Neuronal stem cell (in vitro differentiated cells): Measurements from ENCODE around the gene PLPP4.

Source experiments
- DNase-seq: peaks from one replicate; pipeline ENCODE4 v3.0.0-alpha.2; 2013; ENCODE audit warnings: low spot score
- H2AFZ ChIP-seq: one replicate; pipeline ENCODE4 v1.6.1; 2013; ENCODE audit warnings: mild to moderate bottlenecking, low read length, inconsistent platforms
- H2AK5ac ChIP-seq: 2 replicates; pipeline ENCODE4 v1.6.1; 2013; ENCODE audit warnings: low read depth, mild to moderate bottlenecking, inconsistent platforms, low read length, moderate library complexity, mixed read lengths
- H2BK120ac ChIP-seq: 2 replicates; pipeline ENCODE4 v1.6.1; 2013; ENCODE audit warnings: low read depth, mild to moderate bottlenecking, inconsistent platforms, low read length, moderate library complexity, mixed read lengths
- H2BK12ac ChIP-seq: one replicate; pipeline ENCODE4 v1.6.1; 2013; ENCODE audit warnings: low read length, inconsistent platforms
- H2BK15ac ChIP-seq: 2 replicates; pipeline ENCODE4 v1.6.1; 2013; ENCODE audit warnings: mild to moderate bottlenecking, low read length, inconsistent platforms, mixed read lengths
- H2BK5ac ChIP-seq: one replicate; pipeline ENCODE4 v1.6.1; 2013; ENCODE audit warnings: inconsistent platforms, mild to moderate bottlenecking, low read length, moderate library complexity
- H3K14ac ChIP-seq: one replicate; pipeline ENCODE4 v1.6.1; 2013; ENCODE audit warnings: low read length, inconsistent platforms
- H3K18ac ChIP-seq: 2 replicates; pipeline ENCODE4 v1.6.1; 2013; ENCODE audit warnings: low read length, inconsistent platforms
- H3K23ac ChIP-seq: 2 replicates; pipeline ENCODE4 v1.6.1; 2013; ENCODE audit warnings: low read depth, mild to moderate bottlenecking, mixed read lengths, low read length, inconsistent platforms; ENCODE audit not compliant: poor library complexity
- H3K27ac ChIP-seq: replicated peaks from 3 replicates; pipeline ENCODE4 v1.5.1; 2013; ENCODE audit warnings: low read length, inconsistent platforms
- H3K27me3 ChIP-seq, 3 experiments: 2 replicates each; pipeline ENCODE4 v1.6.1; 2013; ENCODE audit warnings: low read length in 3 of 3, mild to moderate bottlenecking in 2 of 3, inconsistent platforms in 1 of 3, low read depth in 1 of 3, mixed read lengths in 1 of 3, moderate library complexity in 1 of 3; ENCODE audit not compliant: control insufficient read depth in 3 of 3, insufficient read depth in 3 of 3
- H3K36me3 ChIP-seq, 2 donors: replicated peaks in 1 of 2; 2 replicates each; pipeline ENCODE4 v1.6.1; 2013; ENCODE audit warnings: low read length in 2 of 2; ENCODE audit not compliant: control insufficient read depth in 2 of 2, insufficient read depth in 2 of 2
- H3K4ac ChIP-seq: 2 replicates; pipeline ENCODE4 v1.6.1; 2013; ENCODE audit warnings: inconsistent platforms, mild to moderate bottlenecking, low read length, moderate library complexity
- H3K4me1 ChIP-seq, 2 donors: 1 replicate in 1 of 2; 2 replicates in 1 of 2; pipeline ENCODE4 v1.6.1; 2013; ENCODE audit warnings: low read length in 2 of 2, low read depth in 1 of 2; ENCODE audit not compliant: control insufficient read depth in 2 of 2, insufficient read depth in 1 of 2
- H3K4me2 ChIP-seq: one replicate; pipeline ENCODE4 v1.6.1; 2013; ENCODE audit warnings: mild to moderate bottlenecking, low read length, inconsistent platforms; ENCODE audit not compliant: insufficient read depth, poor library complexity, severe bottlenecking
- H3K4me3 ChIP-seq, 2 donors: 2 replicates each; pipeline ENCODE4 v1.5.1; 2013; ENCODE audit warnings: low read length in 2 of 2, mild to moderate bottlenecking in 2 of 2, inconsistent platforms in 1 of 2, moderate library complexity in 1 of 2
- H3K79me1 ChIP-seq: one replicate; pipeline ENCODE4 v1.6.1; 2013; ENCODE audit warnings: low read depth, mild to moderate bottlenecking, inconsistent platforms, low read length, moderate library complexity
- H3K9ac ChIP-seq: one replicate; pipeline ENCODE4 v1.6.1; 2013; ENCODE audit warnings: mild to moderate bottlenecking, low read depth, low read length, inconsistent platforms; ENCODE audit not compliant: poor library complexity
- H3K9me3 ChIP-seq, 2 donors: replicated peaks in 1 of 2; 2 replicates each; pipeline versions ENCODE3 to v1.6.1; 2013; ENCODE audit warnings: low read length in 2 of 2, mild to moderate bottlenecking in 2 of 2, inconsistent platforms in 1 of 2, low read depth in 1 of 2, mixed read lengths in 1 of 2, moderate library complexity in 1 of 2; ENCODE audit not compliant: control insufficient read depth in 2 of 2, insufficient read depth in 1 of 2
- H4K8ac ChIP-seq: one replicate; pipeline ENCODE4 v1.6.1; 2013; ENCODE audit warnings: low read depth, mild to moderate bottlenecking, inconsistent platforms, low read length, moderate library complexity
- H4K91ac ChIP-seq: one replicate; pipeline ENCODE4 v1.6.1; 2013; ENCODE audit warnings: low read length, low read depth, mild to moderate bottlenecking, inconsistent platforms; ENCODE audit not compliant: poor library complexity
- WGBS, 2 donors: extraction: QIAGEN DNeasy Blood & Tissue Kit; methylation state at CpG; one replicate each; pipeline ENCODE4 v1.1.7; 2013; ENCODE audit warnings: missing lambda C conversion rate in 2 of 2, mixed read lengths in 1 of 2; ENCODE audit not compliant: insufficient read length in 2 of 2, insufficient replicate concordance in 1 of 2; ENCODE audit errors: extremely low coverage in 2 of 2; 5-methylcytosine and 5-hydroxymethylcytosine counted together

The PLPP4 gene

DNA sequence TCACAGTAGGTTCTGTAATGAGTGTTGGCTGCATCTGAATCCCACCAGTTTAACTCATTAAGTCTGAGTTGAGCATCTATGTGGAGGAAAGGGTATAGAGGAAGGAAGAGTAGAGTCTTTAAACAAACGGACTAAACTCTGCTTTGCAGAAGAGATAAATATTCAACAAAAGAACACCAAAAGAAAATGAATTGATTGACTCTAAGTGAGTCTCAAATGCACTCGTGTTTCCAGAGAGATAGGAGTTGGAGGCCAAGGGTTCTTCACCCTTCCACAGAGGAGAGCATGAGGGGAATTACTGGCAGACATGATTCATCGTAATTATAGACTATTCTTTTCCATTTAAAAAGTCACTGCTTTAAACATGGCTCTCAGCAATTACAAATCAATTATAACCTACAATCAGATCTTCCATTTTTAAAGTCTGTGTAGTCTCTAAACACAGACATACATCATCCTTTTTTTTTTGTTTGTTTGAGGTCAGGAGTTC lies 56.3 kb downstream of the PLPP4 start:
- Histone ChIP-seq H3K27me3 (no peaks in the 10 kb centered on the region), H3K27ac (no peak overlapping the region), H2BK120ac (no peak overlapping the region), H3K4me2 (no peak overlapping the region), H3K9ac (no peak overlapping the region), H4K8ac (no peak overlapping the region), H2BK5ac (no peak overlapping the region), H3K23ac (no peak overlapping the region), H3K9me3 (no peaks in the 10 kb centered on the region), H3K4me1 (peaks cover 0 to 1% of the 10 kb centered on the region in 2 donors), H3K18ac (no peak overlapping the region), H3K4me3 (no peak overlapping the region), H2AK5ac (no peak overlapping the region), H3K14ac (no peak overlapping the region), H3K36me3 (no peaks in the 10 kb centered on the region), H2AFZ (no peak overlapping the region), H4K91ac (no peak overlapping the region), H3K79me1 (no peaks in the 10 kb centered on the region), H2BK15ac (no peak overlapping the region), H3K4ac (no peak overlapping the region), H2BK12ac (no peak overlapping the region)
- no peak for DNase-seq
- WGBS, 2 donors, result no CpG with 5 or more reads among the region's 3 CpGs

GRCh38 chr10:120514035-120514620 lies 57.1 kb downstream of the PLPP4 start:
- Histone ChIP-seq H3K4ac (no peak overlapping the region), H3K4me2 (no peak overlapping the region), H3K23ac (no peak overlapping the region), H3K14ac (no peak overlapping the region), H2AFZ (no peak overlapping the region), H3K18ac (no peak overlapping the region), H3K4me1 (peaks cover 0 to 1% of the 10 kb centered on the region in 2 donors), H2BK15ac (no peak overlapping the region), H4K91ac (no peak overlapping the region), H2AK5ac (no peak overlapping the region), H3K27ac (no peak overlapping the region), H3K4me3 (no peak overlapping the region), H3K9ac (no peak overlapping the region), H2BK120ac (no peak overlapping the region), H3K27me3 (no peaks in the 10 kb centered on the region), H2BK12ac (no peak overlapping the region), H3K9me3 (no peaks in the 10 kb centered on the region), H3K36me3 (no peaks in the 10 kb centered on the region), H3K79me1 (no peaks in the 10 kb centered on the region), H2BK5ac (no peak overlapping the region), H4K8ac (no peak overlapping the region)
- DNase-seq, result peak; percentile 70
- no CpG with 5 or more reads among the region's 11 CpGs for WGBS, 2 donors

DNA sequence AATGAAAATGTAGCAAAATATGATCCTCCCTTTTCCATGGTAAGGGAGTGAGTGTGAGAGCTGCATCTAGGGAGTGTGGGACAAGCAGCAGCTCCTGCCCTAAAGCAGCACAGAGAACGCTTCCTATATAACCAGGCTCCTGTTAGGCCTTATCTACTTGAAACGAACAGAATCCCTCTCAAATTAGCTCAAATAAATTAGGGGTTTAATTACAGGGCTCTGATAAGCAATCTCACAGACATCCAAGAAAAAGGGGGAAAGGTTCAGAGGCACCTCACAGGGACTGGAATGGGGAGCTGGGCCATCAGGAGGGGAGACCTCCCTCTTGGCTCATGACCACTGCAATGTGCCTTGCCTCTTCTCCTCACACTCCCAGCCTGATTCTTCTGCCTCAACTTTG lies 57.9 kb downstream of the PLPP4 start:
- H3K36me3 ChIP-seq, result no peaks in the 10 kb centered on the region
- no peak overlapping the region for H3K4me3 ChIP-seq
- H3K9ac ChIP-seq, result no peak overlapping the region
- no peak for DNase-seq
- H2AFZ ChIP-seq, result no peak overlapping the region
- WGBS, 2 donors, result no CpG with 5 or more reads among the region's 2 CpGs
- no peak overlapping the region for H2BK5ac ChIP-seq
- H3K27ac ChIP-seq, result no peak overlapping the region
- H2BK15ac ChIP-seq, result no peak overlapping the region
- no peak overlapping the region for H4K8ac ChIP-seq
- no peak overlapping the region for H3K18ac ChIP-seq
- H3K4me2 ChIP-seq, result no peak overlapping the region
- H3K4ac ChIP-seq, result no peak overlapping the region
- no peak overlapping the region for H2BK12ac ChIP-seq
- no peak overlapping the region for H4K91ac ChIP-seq
- no peaks in the 10 kb centered on the region for H3K79me1 ChIP-seq
- no peak overlapping the region for H3K14ac ChIP-seq
- no peaks in the 10 kb centered on the region for H3K27me3 ChIP-seq
- H3K4me1 ChIP-seq, result peaks cover 0 to 1% of the 10 kb centered on the region in 2 donors
- H3K23ac ChIP-seq, result no peak overlapping the region
- H3K9me3 ChIP-seq, result no peaks in the 10 kb centered on the region
- no peak overlapping the region for H2AK5ac ChIP-seq
- H2BK120ac ChIP-seq, result no peak overlapping the region

DNA sequence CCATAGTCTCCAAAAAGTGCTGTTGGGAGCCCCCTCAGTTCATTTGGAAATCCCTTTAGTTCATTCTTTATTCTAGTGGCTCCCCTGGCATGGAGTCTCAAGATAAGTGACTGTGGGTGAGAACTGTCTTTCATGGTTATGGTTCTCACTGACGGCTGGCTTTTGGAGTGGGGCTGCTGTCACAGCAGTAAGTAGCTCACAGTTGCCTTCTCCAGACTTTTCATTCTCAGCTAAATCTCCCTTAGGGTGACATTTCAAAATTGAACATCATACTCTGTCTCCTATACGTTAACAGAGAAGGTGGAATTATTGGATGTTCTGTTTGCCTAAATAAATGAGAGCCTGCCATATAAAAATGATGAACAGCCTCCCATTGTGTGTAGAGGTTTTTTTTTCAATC lies 58.7 kb downstream of the PLPP4 start:
- no peak overlapping the region for H3K9ac ChIP-seq
- H2BK15ac ChIP-seq, result no peak overlapping the region
- no peaks in the 10 kb centered on the region for H3K36me3 ChIP-seq
- H3K4me2 ChIP-seq, result no peak overlapping the region
- H3K18ac ChIP-seq, result no peak overlapping the region
- H2AFZ ChIP-seq, result no peak overlapping the region
- H3K4me1 ChIP-seq, result peaks cover 0 to 1% of the 10 kb centered on the region in 2 donors
- H2BK5ac ChIP-seq, result no peak overlapping the region
- H3K79me1 ChIP-seq, result no peaks in the 10 kb centered on the region
- H3K27ac ChIP-seq, result no peak overlapping the region
- no peak overlapping the region for H2AK5ac ChIP-seq
- DNase-seq, result no peak
- H3K4me3 ChIP-seq, result no peak overlapping the region
- no peak overlapping the region for H3K23ac ChIP-seq
- H3K27me3 ChIP-seq, result no peaks in the 10 kb centered on the region
- WGBS, 2 donors, result no CpG with 5 or more reads among the region's 2 CpGs
- no peak overlapping the region for H4K8ac ChIP-seq
- H4K91ac ChIP-seq, result no peak overlapping the region
- no peak overlapping the region for H2BK12ac ChIP-seq
- H3K14ac ChIP-seq, result no peak overlapping the region
- no peaks in the 10 kb centered on the region for H3K9me3 ChIP-seq
- H2BK120ac ChIP-seq, result no peak overlapping the region
- H3K4ac ChIP-seq, result no peak overlapping the region
